PFSK-1 (cell line): Measurements from ENCODE around the gene HCN1.

Source experiments
- POLR2AphosphoS5 ChIP-seq: IDR thresholded peaks from 2 replicates; pipeline ENCODE4 v1.6.1; 2012; ENCODE audit warnings: low read depth, mild to moderate bottlenecking, control low read depth, low read length, moderate library complexity
- REST ChIP-seq, 2 experiments: IDR thresholded peaks; 2 replicates each; pipeline versions ENCODE4 v1.6.1 to v1.8.0; 2011 to 2012; ENCODE audit warnings: low read depth in 2 of 2, low read length in 2 of 2, control low read depth in 1 of 2, inconsistent platforms in 1 of 2, mild to moderate bottlenecking in 1 of 2, moderate library complexity in 1 of 2; ENCODE audit not compliant: insufficient read depth in 1 of 2
- SIN3A ChIP-seq: IDR thresholded peaks from 2 replicates; pipeline ENCODE4 v1.6.1; 2012; ENCODE audit warnings: mild to moderate bottlenecking, low read length, moderate library complexity, borderline replicate concordance; ENCODE audit not compliant: insufficient read depth
- TAF1 ChIP-seq: IDR thresholded peaks from 2 replicates; pipeline ENCODE4 v1.6.1; 2012; ENCODE audit warnings: low read length, control low read depth, borderline replicate concordance; ENCODE audit not compliant: insufficient read depth

- TF ChIP-seq REST (IDR thresholded peaks at IDR 0.05; ENCODE audit: insufficient read depth in 1 of 2, low read depth in 2 of 2, low read length in 2 of 2) (no peak), TAF1 (no peak), SIN3A (no peak), POLR2AphosphoS5 (no peak)
Observed at GRCh38 chr5:45697201-45697600, 1.0 kb upstream of the HCN1 start.
